ENCODE measurements around the gene INO80E.
"Not testable (repeated sequence)": the region's sequence is repeated elsewhere in the genome, so short reads cannot be mapped to it uniquely, and the experiment has no call there.

The INO80E gene

GRCh38 chr16:30040690-30041089 lies 44.6 kb downstream of the INO80E start:
- H3K36me3 ChIP-seq (ENCODE audit: control insufficient read depth, insufficient read depth, low read length); H3K4me1 ChIP-seq (ENCODE audit: control insufficient read depth, insufficient read depth, low read length); H3K27ac ChIP-seq (ENCODE audit: low read depth, low read length); H3K9ac ChIP-seq (ENCODE audit: low read length); H3K4me3 ChIP-seq (ENCODE audit: low read length); H3K27me3 ChIP-seq (ENCODE audit: control insufficient read depth, insufficient read depth, low read length): not testable (repeated sequence)

- no peaks in the 10 kb centered on the region for H3K4me1 ChIP-seq (ENCODE audit: control insufficient read depth, insufficient read depth, low read length)
- H3K9ac ChIP-seq (ENCODE audit: low read length): no peak overlapping the region
- no peak overlapping the region for H3K4me3 ChIP-seq (ENCODE audit: low read length)
- no peaks in the 10 kb centered on the region for H3K27me3 ChIP-seq (ENCODE audit: control insufficient read depth, insufficient read depth, low read length)
- H3K27ac ChIP-seq (ENCODE audit: low read depth, low read length): no peak overlapping the region
- H3K36me3 ChIP-seq (ENCODE audit: control insufficient read depth, insufficient read depth, low read length): no peaks in the 10 kb centered on the region
Measured at GRCh38 chr16:30041841-30042240, 45.8 kb downstream of the INO80E start.

GRCh38 chr16:30046178-30046577 lies 50.1 kb downstream of the INO80E start:
- Histone ChIP-seq H3K36me3 (ENCODE audit: control insufficient read depth, insufficient read depth, low read length) (no peaks in the 10 kb centered on the region), H3K4me3 (ENCODE audit: low read length) (no peak overlapping the region), H3K27me3 (ENCODE audit: control insufficient read depth, insufficient read depth, low read length) (no peaks in the 10 kb centered on the region), H3K4me1 (ENCODE audit: control insufficient read depth, insufficient read depth, low read length) (no peaks in the 10 kb centered on the region), H3K27ac (ENCODE audit: low read depth, low read length) (no peak overlapping the region), H3K9ac (ENCODE audit: low read length) (no peak overlapping the region)

GRCh38 chr16:30046588-30046987 lies 50.5 kb downstream of the INO80E start:
- H3K9ac ChIP-seq (ENCODE audit: low read length): no peak overlapping the region
- H3K27ac ChIP-seq (ENCODE audit: low read depth, low read length): no peak overlapping the region
- H3K27me3 ChIP-seq (ENCODE audit: control insufficient read depth, insufficient read depth, low read length): no peaks in the 10 kb centered on the region
- no peaks in the 10 kb centered on the region for H3K36me3 ChIP-seq (ENCODE audit: control insufficient read depth, insufficient read depth, low read length)
- no peak overlapping the region for H3K4me3 ChIP-seq (ENCODE audit: low read length)
- no peaks in the 10 kb centered on the region for H3K4me1 ChIP-seq (ENCODE audit: control insufficient read depth, insufficient read depth, low read length)

GRCh38 chr16:30049871-30050270 lies 53.8 kb downstream of the INO80E start:
- Histone ChIP-seq H3K27me3 (ENCODE audit: control insufficient read depth, insufficient read depth, low read length) (no peaks in the 10 kb centered on the region), H3K4me3 (ENCODE audit: low read length) (no peak overlapping the region), H3K9ac (ENCODE audit: low read length) (no peak overlapping the region), H3K36me3 (ENCODE audit: control insufficient read depth, insufficient read depth, low read length) (no peaks in the 10 kb centered on the region), H3K27ac (ENCODE audit: low read depth, low read length) (no peak overlapping the region), H3K4me1 (ENCODE audit: control insufficient read depth, insufficient read depth, low read length) (peaks cover 2% of the 10 kb centered on the region)

- Histone ChIP-seq H3K36me3 (ENCODE audit: control insufficient read depth, insufficient read depth, low read length) (no peaks in the 10 kb centered on the region), H3K4me1 (ENCODE audit: control insufficient read depth, insufficient read depth, low read length) (peaks cover 2% of the 10 kb centered on the region), H3K27ac (ENCODE audit: low read depth, low read length) (no peak overlapping the region), H3K4me3 (ENCODE audit: low read length) (no peak overlapping the region), H3K9ac (ENCODE audit: low read length) (no peak overlapping the region), H3K27me3 (ENCODE audit: control insufficient read depth, insufficient read depth, low read length) (no peaks in the 10 kb centered on the region)
Measured at GRCh38 chr16:30051518-30051917, 55.5 kb downstream of the INO80E start.

- Histone ChIP-seq H3K27me3 (ENCODE audit: control insufficient read depth, insufficient read depth, low read length) (no peaks in the 10 kb centered on the region), H3K9ac (ENCODE audit: low read length) (no peak overlapping the region), H3K4me1 (ENCODE audit: control insufficient read depth, insufficient read depth, low read length) (peaks cover 2% of the 10 kb centered on the region), H3K36me3 (ENCODE audit: control insufficient read depth, insufficient read depth, low read length) (no peaks in the 10 kb centered on the region), H3K27ac (ENCODE audit: low read depth, low read length) (peak overlapping the region; percentile 14), H3K4me3 (ENCODE audit: low read length) (peak overlapping the region; percentile 84)
Measured at GRCh38 chr16:30052671-30053372, 56.8 kb downstream of the INO80E start.

- Histone ChIP-seq H3K4me3 (ENCODE audit: low read length) (peak overlapping the region; percentile 84), H3K36me3 (ENCODE audit: control insufficient read depth, insufficient read depth, low read length) (no peaks in the 10 kb centered on the region), H3K9ac (ENCODE audit: low read length) (no peak overlapping the region), H3K4me1 (ENCODE audit: control insufficient read depth, insufficient read depth, low read length) (peaks cover 2% of the 10 kb centered on the region), H3K27me3 (ENCODE audit: control insufficient read depth, insufficient read depth, low read length) (no peaks in the 10 kb centered on the region), H3K27ac (ENCODE audit: low read depth, low read length) (no peak overlapping the region)
Measured at GRCh38 chr16:30053376-30054015, 57.5 kb downstream of the INO80E start.

GRCh38 chr16:30054451-30054850 lies 58.4 kb downstream of the INO80E start:
- Histone ChIP-seq H3K4me1 (ENCODE audit: control insufficient read depth, insufficient read depth, low read length) (peaks cover 2% of the 10 kb centered on the region), H3K27ac (ENCODE audit: low read depth, low read length) (no peak overlapping the region), H3K9ac (ENCODE audit: low read length) (no peak overlapping the region), H3K27me3 (ENCODE audit: control insufficient read depth, insufficient read depth, low read length) (no peaks in the 10 kb centered on the region), H3K36me3 (ENCODE audit: control insufficient read depth, insufficient read depth, low read length) (no peaks in the 10 kb centered on the region), H3K4me3 (ENCODE audit: low read length) (no peak overlapping the region)

GRCh38 chr16:30054959-30055553 lies 59.0 kb downstream of the INO80E start:
- Histone ChIP-seq H3K4me1 (ENCODE audit: control insufficient read depth, insufficient read depth, low read length) (peaks cover 2% of the 10 kb centered on the region), H3K9ac (ENCODE audit: low read length) (no peak overlapping the region), H3K36me3 (ENCODE audit: control insufficient read depth, insufficient read depth, low read length) (no peaks in the 10 kb centered on the region), H3K4me3 (ENCODE audit: low read length) (no peak overlapping the region), H3K27ac (ENCODE audit: low read depth, low read length) (no peak overlapping the region), H3K27me3 (ENCODE audit: control insufficient read depth, insufficient read depth, low read length) (no peaks in the 10 kb centered on the region)
